Measurements from ENCODE around the gene KRTAP2-1. TPM values are rescaled to one million over a fixed set of nuclear protein-coding genes. Genes with fewer than 3 reads are reported as not detected.

The KRTAP2-1 gene
- total and polyA plus RNA-seq, 2 of the 8 experiments (the other 6 are each of a cell fraction or from before 2014, with no cell fraction given): not detected

GRCh38 chr17:41008811-41009210 lies 38.3 kb downstream of the KRTAP2-1 start, which contains the start of gene KRTAP3-1 (continued):
- TF ChIP-seq CHD7 (IDR thresholded peaks at IDR 0.05; ENCODE audit: insufficient replicate concordance, low read length): no peak
- TF ChIP-seq SRF (IDR thresholded peaks at IDR 0.05; ENCODE audit: low read depth, low read length): no peak
- no peak for TF ChIP-seq SIRT6 (IDR thresholded peaks at IDR 0.05; ENCODE audit: low read length)
- TF ChIP-seq ASH2L (IDR thresholded peaks at IDR 0.05; ENCODE audit: low read length): no peak
- no peak for TF ChIP-seq NRF1 (IDR thresholded peaks at IDR 0.05; ENCODE audit: low read depth, low read length)

Measured in H1 (cell line).